Pancreas (tissue), 10 donors: ENCODE measurements around the gene TANC1. TPM values are rescaled to one million over a fixed set of nuclear protein-coding genes. Genes with fewer than 3 reads are reported as not detected.
A peak's percentile ranks its signal among the peaks of the same experiment; 100 is the strongest.

Experiments
- ATAC-seq, 4 donors: fragments of 200-7000 bp; cut with Tn5 transposase; one replicate each; pipeline versions ENCODE4 v1.8.0 to v1.9.1; 2020; ENCODE audit warnings: mild to moderate bottlenecking in 4 of 4, moderate library complexity in 4 of 4
- DNase-seq, 6 donors: peaks; one replicate each; pipeline ENCODE4 v3.0.0-alpha.2; 2020
- FAIRE-seq: peaks from 2 replicates; lab custom pipeline; 2012; peaks lifted over from hg19 to GRCh38; lab: Jason Lieb, UNC
- H3K27ac ChIP-seq, 4 donors: fragments of 200-600 bp; sonication (generic); 1 replicate in 3 of 4; 2 replicates in 1 of 4; pipeline versions ENCODE4 v1.5.0 to v1.8.0; 2020
- H3K27me3 ChIP-seq, 4 donors: fragments of 200-600 bp; one replicate each; pipeline ENCODE4 v1.8.0; 2021
- H3K36me3 ChIP-seq, 3 donors: fragments of 200-600 bp; sonication (generic) in 1 of 3; one replicate each; pipeline versions ENCODE4 v1.5.0 to v1.8.0; 2020 to 2021
- H3K4me1 ChIP-seq, 3 donors: fragments of 200-600 bp; one replicate each; pipeline ENCODE4 v1.8.0; 2021
- H3K4me3 ChIP-seq, 4 donors: fragments of 200-600 bp; sonication (generic) in 2 of 4; one replicate each; pipeline versions ENCODE4 v1.5.0 to v1.8.0; 2020 to 2021
- H3K9me3 ChIP-seq, 4 donors: fragments of 200-600 bp; one replicate each; pipeline ENCODE4 v1.8.0; 2021
- CTCF ChIP-seq, 4 donors: fragments of 200-600 bp; sonication (generic) in 3 of 4; IDR thresholded peaks; one replicate each; pipeline versions ENCODE4 v1.5.0 to v1.8.0; 2021; ENCODE audit warnings: antibody characterized with exemption in 4 of 4
- WGBS, 2 donors: extraction: QIAGEN DNeasy Blood & Tissue Kit; methylation state at CpG; one replicate each; pipeline ENCODE4 v1.1.7; 2013; 5-methylcytosine and 5-hydroxymethylcytosine counted together
- intact Hi-C, 3 donors: fragments of 100-400 bp; cut with DNase I; formaldehyde crosslinking; loops; one replicate each; pipeline versions ENCODE4 v1.11.1 to v1.14.2; 2022
- polyA plus RNA-seq, 2 donors: library from polyadenylated mRNA; stranded (reverse); fragments of 200-250 nt; gene quantifications; one replicate each; pipeline ENCODE4 v1.2.3, GENCODE V29; 2013
- total RNA-seq, 6 donors: library from RNA; stranded (reverse); fragmentation: NEBNext Ultra II Directional in 4 of 6; extraction: Animal tissue kit (Norgen Biotek cat#: 25700) in 4 of 6; gene quantifications; one replicate each; pipeline versions ENCODE4 v1.2.1 to v1.2.4, GENCODE V29; 2021 to 2023
- donor health status: healthy with polysubstance abuse.
- donor health status: DM: no; HTN: no; CAD: no; lungs with moderate emphysema.
- donor health status: DM: no; HTN: no; CAD: no.
- donor health status: control.
- donor health status: control.
- donor health status: Bipolar disorder and iron deficiency.
- donor health status: DM: yes; HTN: yes; CAD: no.
- donor health status: DM: no; HTN: no; CAD: no.
- donor health status: DM: no; HTN: no; CAD: no.
- donor health status: DM: yes; HTN: yes; CAD: no.

TANC1 gene
- total and polyA plus RNA-seq, 8 donors = 9.0 to 17.6 (median 10.5) TPM

- no peaks in the 10 kb centered on the region for H3K36me3 ChIP-seq
- 28 to 33% methylated on average over 4 of the region's 4 CpGs for WGBS, 2 donors
- TF ChIP-seq CTCF (IDR thresholded peaks at IDR 0.05) = no peak
- no peak overlapping the region for H3K27ac ChIP-seq
- FAIRE-seq (no peak), DNase-seq (no peak), ATAC-seq (peak in 1 of 4 donors; percentile 8)
- intact Hi-C loops = no loop called here
- H3K27me3 ChIP-seq = no peaks in the 10 kb centered on the region
- no peaks in the 10 kb centered on the region for H3K4me1 ChIP-seq
- no peaks in the 10 kb centered on the region for H3K9me3 ChIP-seq
- H3K4me3 ChIP-seq = no peak overlapping the region
Measured at GRCh38 chr2:159133797-159134196, 165.4 kb downstream of the TANC1 start.

GRCh38 chr2:159134979-159135378, 166.5 kb downstream of the TANC1 start:
- ATAC-seq (no peak), FAIRE-seq (no peak), DNase-seq (no peak)
- intact Hi-C loops = no loop called here
- Histone ChIP-seq H3K4me1 (no peaks in the 10 kb centered on the region), H3K9me3 (no peaks in the 10 kb centered on the region), H3K36me3 (no peaks in the 10 kb centered on the region), H3K27me3 (no peaks in the 10 kb centered on the region), H3K4me3 (no peak overlapping the region), H3K27ac (peak overlapping the region in 1 of 4 donors; percentile 41)
- TF ChIP-seq CTCF (IDR thresholded peaks at IDR 0.05) = no peak
- WGBS, 2 donors = 90 to 95% methylated on average over 3 of the region's 3 CpGs

GRCh38 chr2:159136391-159136790, 168.0 kb downstream of the TANC1 start:
- no peak for FAIRE-seq
- 90 to 95% methylated on average over 3 of the region's 3 CpGs for WGBS, 2 donors

GRCh38 chr2:159137511-159138241, 169.2 kb downstream of the TANC1 start:
- ATAC-seq (peak in 2 of 4 donors; percentile 23 to 49), FAIRE-seq (no peak), DNase-seq (no peak)
- intact Hi-C loops = no loop called here
- H3K36me3 ChIP-seq = no peaks in the 10 kb centered on the region
- 63 to 70% methylated on average over 9 of the region's 9 CpGs for WGBS, 2 donors
- TF ChIP-seq CTCF (IDR thresholded peaks at IDR 0.05) = no peak
- no peaks in the 10 kb centered on the region for H3K4me1 ChIP-seq
- H3K27me3 ChIP-seq = no peaks in the 10 kb centered on the region
- no peaks in the 10 kb centered on the region for H3K9me3 ChIP-seq
- H3K4me3 ChIP-seq = no peak overlapping the region
- no peak overlapping the region for H3K27ac ChIP-seq

More at GRCh38 chr2:159136391-159136790, 168.0 kb downstream of the TANC1 start:
- Histone ChIP-seq H3K9me3 (no peaks in the 10 kb centered on the region), H3K4me1 (no peaks in the 10 kb centered on the region), H3K27me3 (no peaks in the 10 kb centered on the region), H3K36me3 (no peaks in the 10 kb centered on the region), H3K4me3 (no peak overlapping the region), H3K27ac (peak overlapping the region in 1 of 4 donors; percentile 15)
- TF ChIP-seq CTCF (IDR thresholded peaks at IDR 0.05) = no peak
- intact Hi-C loops = no loop called here
- ATAC-seq (no peak), DNase-seq (no peak)

GRCh38 chr2:159138642-159139182, 170.3 kb downstream of the TANC1 start:
- ATAC-seq = no peak
- intact Hi-C loops = no loop called here
- TF ChIP-seq CTCF (IDR thresholded peaks at IDR 0.05) = no peak
- no peaks in the 10 kb centered on the region for H3K4me1 ChIP-seq
- WGBS, 2 donors = 72 to 83% methylated on average over 5 of the region's 5 CpGs
- no peaks in the 10 kb centered on the region for H3K36me3 ChIP-seq
- no peak for FAIRE-seq
- no peak overlapping the region for H3K27ac ChIP-seq
- DNase-seq = no peak
- H3K27me3 ChIP-seq = no peaks in the 10 kb centered on the region
- H3K9me3 ChIP-seq = no peaks in the 10 kb centered on the region
- H3K4me3 ChIP-seq = no peak overlapping the region
